Astrocyte of the hippocampus (primary cell): ENCODE results near the gene PSMD13.
"Not testable (repeated sequence)": the region's sequence is repeated elsewhere in the genome, so short reads cannot be mapped to it uniquely, and the experiment has no call there.

Experiments used
- DNase-seq: peaks from one replicate; pipeline ENCODE4 v3.0.0; 2011; ENCODE audit warnings: low read depth, low spot score

Gene PSMD13

DNA sequence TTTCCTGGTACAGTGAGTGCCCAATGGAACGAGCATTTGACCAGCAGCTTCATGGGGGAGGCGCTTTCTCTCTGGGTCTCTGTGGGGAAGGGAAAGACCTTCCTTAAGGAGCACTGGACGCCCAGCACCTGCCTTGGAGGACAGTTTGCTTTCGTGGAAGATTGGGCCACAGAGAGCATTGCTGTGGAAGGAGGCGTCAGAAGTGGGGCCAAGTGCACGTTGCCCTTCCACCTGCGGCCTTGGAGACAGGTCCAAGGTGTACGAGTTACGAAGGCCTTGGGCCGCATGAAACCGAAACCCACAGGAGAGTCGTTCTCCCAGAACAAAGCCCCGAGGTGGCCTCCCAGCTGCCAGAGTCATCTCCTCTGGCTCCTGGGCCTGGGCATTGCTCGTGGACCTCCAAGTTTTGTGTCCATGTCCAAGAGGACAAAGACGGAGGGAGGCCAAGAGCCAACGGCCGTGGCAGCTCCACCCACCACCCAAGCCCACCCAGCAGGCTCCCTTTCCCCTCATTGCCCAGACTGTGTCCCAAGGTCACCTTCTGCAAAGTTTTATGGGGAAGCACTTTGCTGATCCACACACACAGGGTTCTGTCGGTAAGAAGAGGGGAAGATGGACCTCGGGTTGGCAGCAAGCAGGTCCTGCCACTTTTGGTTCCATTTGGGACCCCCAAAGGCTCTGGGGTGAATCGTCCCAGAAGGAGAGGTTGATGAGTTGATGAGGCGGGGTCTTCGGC, 35.6 kb downstream of the PSMD13 start:
- no peak for DNase-seq

DNA sequence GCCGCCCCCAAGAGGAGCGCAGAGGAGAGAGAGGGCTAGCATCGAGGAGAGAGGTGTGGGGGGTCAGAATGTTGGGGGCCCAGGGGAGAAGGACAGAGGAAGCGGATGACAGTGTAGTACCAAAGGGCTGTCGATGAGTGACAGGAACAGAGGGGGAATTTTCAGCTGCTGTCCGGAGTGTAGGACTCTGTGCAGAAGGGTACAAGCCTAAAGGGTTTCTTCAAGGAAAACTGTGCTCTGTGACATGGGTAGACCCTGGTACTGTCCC, 36.1 kb downstream of the PSMD13 start:
- DNase-seq, result no peak

DNA sequence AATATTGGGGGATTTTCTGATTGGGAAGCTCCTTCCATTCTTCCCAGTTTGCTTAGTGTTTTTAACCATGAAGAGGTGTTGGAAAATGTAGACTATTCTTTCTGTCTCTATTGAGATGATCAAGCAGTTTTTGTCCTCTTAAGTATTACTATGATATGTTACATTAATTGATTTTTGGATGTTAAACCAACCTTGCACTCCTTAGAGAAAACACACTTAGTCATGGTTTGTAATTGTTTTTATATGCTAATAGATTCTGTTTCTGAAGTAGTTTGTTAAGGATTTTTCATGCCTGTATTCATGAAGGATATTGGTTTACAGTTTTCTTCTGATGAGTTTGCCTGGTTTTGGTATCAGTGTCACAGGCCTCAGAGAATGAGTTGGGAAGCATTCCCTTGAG, 39.4 kb downstream of the PSMD13 start:
- DNase-seq, result no peak

DNA sequence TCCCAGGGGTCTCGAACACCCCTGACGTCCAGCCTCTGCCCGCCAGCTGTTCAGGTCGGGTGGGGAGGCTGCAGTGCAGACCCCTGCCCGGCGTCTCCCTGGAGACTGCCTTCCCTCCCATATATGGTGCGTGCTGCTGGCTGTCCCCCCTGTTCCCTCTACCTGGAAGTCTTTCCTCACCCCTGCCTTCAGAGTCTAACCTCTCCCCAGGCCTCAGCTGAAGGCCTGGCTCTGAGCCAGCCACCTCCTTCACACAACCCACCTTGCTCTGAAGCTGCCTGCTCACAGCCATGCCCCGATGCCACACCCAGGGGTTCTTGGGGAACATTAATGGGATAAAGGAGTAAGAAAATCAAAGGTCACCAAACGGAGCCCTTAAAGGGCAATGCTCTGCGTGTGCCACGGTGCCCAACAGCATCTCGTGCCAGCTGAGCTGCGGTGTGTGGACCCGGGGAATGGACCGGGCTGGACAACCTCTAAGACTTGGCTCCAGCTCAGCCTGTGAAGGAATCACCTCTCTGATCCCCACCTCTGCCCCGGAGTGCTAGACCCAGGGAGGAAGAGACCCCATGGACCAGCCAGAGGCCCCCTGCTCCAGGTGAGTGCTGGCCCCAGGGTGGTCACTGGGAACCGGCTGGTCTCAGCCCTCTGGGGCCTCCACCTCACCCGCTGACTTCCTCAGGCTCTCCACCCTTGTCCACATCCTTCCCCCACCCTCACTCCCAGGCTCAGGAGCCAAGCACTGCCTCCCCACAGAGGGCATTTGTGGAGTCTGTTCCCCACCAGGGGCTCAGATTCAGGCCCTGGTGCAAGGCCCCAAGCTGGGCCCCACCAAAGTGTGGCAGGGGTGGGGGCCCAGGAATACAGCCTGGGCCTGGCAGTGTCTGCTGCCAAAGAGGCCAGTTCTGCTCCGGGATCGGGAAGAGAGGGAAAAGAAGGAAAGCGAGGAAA, 41.5 kb downstream of the PSMD13 start, which contains the start of gene NLRP6:
Gene NLRP6, plus strand, starts transcription at position 407 of the 951 bp plus-strand sequence. Its CDS starts 163 bp downstream, at position 570.
- no peak for DNase-seq

DNA sequence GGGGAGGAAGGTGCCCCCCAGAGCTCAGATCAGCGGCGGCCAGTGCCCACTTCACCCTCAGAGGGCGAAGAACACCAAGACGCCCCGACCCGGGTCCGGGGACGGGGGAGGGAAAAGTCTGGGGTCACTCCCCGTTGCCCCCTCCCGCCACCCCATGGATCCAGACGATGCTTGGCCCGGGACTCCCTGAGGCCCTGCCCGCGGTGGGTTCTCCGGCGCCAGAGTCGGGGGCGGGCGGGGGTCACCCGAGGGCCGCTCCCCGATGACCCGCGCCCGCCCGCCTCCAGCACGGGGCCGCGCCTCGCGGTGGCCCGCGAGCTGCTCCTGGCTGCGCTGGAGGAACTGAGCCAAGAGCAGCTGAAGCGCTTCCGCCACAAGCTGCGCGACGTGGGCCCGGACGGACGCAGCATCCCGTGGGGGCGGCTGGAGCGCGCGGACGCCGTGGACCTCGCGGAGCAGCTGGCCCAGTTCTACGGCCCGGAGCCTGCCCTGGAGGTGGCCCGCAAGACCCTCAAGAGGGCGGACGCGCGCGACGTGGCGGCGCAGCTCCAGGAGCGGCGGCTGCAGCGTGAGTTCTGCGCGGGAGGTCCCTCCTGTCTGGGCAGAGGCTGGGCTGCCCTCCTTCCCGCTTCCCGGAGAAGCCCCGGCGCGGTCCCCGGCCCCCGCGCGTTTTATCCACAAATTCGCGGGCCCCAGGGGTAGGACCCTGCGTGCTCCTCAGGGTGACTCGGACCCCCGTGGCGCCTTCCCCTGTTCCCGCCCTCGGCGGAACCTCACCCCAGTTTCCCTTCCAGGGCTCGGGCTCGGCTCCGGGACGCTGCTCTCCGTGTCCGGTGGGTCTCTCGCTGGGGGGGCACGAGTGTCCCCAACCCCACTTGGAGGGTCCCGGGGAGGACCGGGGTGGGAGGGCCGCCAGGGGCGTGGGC, 42.5 kb downstream of the PSMD13 start:
- DNase-seq, result no peak

DNA sequence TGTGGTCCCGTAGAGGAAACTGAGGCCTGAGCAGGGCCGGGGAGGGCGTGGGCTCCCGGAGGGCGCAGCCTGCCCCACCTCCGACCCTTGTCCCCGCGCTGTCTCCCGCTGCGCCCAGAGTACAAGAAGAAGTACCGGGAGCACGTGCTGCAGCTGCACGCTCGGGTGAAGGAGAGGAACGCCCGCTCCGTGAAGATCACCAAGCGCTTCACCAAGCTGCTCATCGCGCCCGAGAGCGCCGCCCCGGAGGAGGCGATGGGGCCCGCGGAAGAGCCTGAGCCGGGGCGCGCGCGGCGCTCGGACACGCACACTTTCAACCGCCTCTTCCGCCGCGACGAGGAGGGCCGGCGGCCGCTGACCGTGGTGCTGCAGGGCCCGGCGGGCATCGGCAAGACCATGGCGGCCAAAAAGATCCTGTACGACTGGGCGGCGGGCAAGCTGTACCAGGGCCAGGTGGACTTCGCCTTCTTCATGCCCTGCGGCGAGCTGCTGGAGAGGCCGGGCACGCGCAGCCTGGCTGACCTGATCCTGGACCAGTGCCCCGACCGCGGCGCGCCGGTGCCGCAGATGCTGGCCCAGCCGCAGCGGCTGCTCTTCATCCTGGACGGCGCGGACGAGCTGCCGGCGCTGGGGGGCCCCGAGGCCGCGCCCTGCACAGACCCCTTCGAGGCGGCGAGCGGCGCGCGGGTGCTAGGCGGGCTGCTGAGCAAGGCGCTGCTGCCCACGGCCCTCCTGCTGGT, 43.4 kb downstream of the PSMD13 start:
- peak; percentile 71 for DNase-seq

DNA sequence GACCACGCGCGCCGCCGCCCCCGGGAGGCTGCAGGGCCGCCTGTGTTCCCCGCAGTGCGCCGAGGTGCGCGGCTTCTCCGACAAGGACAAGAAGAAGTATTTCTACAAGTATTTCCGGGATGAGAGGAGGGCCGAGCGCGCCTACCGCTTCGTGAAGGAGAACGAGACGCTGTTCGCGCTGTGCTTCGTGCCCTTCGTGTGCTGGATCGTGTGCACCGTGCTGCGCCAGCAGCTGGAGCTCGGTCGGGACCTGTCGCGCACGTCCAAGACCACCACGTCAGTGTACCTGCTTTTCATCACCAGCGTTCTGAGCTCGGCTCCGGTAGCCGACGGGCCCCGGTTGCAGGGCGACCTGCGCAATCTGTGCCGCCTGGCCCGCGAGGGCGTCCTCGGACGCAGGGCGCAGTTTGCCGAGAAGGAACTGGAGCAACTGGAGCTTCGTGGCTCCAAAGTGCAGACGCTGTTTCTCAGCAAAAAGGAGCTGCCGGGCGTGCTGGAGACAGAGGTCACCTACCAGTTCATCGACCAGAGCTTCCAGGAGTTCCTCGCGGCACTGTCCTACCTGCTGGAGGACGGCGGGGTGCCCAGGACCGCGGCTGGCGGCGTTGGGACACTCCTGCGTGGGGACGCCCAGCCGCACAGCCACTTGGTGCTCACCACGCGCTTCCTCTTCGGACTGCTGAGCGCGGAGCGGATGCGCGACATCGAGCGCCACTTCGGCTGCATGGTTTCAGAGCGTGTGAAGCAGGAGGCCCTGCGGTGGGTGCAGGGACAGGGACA, 44.1 kb downstream of the PSMD13 start:
- no peak for DNase-seq

DNA sequence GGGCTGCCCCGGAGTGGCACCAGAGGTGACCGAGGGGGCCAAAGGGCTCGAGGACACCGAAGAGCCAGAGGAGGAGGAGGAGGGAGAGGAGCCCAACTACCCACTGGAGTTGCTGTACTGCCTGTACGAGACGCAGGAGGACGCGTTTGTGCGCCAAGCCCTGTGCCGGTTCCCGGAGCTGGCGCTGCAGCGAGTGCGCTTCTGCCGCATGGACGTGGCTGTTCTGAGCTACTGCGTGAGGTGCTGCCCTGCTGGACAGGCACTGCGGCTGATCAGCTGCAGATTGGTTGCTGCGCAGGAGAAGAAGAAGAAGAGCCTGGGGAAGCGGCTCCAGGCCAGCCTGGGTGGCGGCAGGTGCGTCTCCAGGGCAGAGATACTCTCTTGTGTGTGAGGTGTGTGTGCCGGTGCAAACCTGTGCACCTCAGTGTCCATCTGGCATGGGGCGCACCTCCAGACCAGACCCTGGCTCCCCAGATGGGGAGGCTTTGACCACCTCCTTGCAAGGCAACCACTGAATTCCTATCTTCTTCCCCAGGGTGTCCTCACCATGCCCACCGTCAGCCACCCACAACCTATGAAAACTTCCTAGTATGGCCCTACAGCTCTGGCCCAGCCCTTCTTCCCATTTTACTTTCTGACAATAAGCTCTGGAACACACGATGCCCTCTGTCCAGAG, 44.8 kb downstream of the PSMD13 start:
- no peak for DNase-seq

DNA sequence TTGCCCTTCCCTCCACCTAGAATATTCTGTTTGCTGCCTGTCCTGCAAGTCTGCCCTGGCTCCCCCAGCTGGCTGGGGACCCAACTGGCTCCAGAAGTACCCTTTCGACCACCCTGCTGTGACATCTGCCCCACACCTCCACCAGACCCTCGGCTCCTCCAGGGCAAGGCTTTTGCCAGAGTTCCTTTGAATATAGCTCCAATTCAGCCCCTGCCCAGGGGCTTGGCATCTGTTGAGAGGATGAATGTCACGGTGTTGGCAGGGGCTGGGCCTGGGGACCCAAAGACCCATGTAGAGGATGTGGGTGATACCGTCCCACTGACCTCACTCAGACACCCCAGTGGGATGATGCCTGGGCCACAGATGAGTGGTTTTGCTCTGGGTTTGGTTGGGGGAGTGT, 45.4 kb downstream of the PSMD13 start:
- DNase-seq, result no peak

DNA sequence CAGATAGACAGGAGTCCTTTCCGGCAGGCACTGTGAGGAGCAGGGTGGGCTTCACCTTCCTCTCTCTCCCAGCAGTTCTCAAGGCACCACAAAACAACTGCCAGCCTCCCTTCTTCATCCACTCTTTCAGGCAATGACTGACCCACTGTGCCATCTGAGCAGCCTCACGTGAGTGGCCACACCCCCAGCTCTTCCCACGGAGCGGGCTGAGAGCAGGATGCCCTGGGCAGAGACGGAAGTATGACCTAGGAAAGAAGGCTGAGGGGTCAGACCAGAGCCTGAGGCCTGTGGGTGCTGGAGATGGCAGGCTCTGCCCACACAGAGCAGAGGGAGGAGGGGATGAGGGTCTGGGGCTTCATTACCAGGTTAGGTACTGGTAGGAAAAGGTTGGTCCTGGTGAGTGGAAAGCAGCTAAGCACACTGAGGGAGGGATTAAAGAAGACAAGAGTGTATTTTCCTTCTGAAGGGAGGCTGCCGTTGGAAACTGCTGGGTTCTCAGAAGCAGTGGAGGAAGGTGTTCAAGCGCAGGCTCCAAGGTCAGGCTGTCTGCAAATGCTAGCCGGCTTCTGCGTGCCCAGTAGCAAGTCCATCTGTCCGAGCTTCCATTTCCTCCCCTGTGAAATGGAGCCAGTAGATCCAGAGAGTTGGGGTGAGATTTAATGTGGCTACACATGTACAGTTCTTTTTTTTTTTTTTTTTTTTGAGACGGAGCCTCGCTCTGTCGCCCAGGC, 46.0 kb downstream of the PSMD13 start:
- no peak for DNase-seq

DNA sequence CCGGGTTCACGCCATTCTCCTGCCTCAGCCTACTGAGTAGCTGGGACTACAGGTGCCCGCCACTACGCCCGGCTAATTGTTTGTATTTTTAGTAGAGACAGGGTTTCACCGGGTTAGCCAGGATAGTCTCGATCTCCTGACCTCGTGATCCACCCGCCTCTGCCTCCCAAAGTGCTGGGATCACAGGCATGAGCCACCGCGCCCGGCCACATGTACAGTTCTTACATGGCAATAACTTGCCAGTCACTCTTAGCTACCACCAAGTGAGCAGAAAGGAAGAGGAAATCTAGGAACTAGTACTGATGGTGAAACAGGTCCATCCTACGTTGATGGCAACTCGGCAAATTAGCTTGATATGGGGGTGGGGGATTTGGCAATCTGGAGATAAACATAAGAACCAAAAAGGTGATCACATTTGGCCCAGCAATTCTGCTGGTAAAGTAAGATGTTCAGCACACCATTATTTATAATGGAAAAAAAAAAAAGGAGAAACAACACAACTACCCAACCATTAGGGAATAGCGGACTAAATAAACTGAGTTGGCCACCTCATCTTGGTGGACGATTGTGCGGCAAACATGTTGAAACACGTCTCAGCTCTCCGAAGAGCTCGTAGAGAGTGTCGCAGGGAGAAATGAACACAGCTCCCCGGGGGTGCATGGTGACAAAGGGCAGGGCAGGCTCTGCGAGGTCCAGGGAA, 46.8 kb downstream of the PSMD13 start:
- DNase-seq, result no peak

DNA sequence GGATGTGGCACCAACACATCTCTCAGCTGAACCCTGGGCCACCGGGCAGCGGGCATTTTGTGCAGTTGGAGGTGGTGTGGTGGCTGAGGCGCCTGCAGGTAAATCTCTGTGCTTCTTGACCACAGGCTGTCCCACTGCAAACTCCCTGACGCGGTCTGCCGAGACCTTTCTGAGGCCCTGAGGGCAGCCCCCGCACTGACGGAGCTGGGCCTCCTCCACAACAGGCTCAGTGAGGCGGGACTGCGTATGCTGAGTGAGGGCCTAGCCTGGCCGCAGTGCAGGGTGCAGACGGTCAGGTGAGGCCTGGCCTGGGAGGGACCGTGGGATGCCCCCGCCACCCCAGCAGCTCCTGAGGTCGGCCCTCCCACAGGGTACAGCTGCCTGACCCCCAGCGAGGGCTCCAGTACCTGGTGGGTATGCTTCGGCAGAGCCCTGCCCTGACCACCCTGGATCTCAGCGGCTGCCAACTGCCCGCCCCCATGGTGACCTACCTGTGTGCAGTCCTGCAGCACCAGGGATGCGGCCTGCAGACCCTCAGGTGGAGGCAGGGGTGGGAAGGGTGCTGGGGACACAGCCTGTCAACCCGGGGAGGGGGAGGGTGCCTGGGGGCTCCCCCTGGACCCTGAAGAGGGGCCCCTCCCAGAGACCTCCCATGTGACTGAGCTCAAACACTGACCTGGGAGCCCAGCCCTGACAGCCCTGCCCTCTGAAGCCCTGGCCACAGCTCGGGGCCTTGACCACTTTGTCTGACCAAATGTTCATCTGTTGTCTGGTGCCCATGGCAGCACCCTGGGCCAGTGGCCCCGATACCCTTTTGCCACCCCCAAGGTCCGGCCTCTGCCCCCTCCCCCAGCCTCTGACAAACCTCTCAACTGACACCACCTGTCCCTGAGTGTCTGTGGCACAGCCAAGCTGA, 47.6 kb downstream of the PSMD13 start:
- DNase-seq, result no peak

DNA sequence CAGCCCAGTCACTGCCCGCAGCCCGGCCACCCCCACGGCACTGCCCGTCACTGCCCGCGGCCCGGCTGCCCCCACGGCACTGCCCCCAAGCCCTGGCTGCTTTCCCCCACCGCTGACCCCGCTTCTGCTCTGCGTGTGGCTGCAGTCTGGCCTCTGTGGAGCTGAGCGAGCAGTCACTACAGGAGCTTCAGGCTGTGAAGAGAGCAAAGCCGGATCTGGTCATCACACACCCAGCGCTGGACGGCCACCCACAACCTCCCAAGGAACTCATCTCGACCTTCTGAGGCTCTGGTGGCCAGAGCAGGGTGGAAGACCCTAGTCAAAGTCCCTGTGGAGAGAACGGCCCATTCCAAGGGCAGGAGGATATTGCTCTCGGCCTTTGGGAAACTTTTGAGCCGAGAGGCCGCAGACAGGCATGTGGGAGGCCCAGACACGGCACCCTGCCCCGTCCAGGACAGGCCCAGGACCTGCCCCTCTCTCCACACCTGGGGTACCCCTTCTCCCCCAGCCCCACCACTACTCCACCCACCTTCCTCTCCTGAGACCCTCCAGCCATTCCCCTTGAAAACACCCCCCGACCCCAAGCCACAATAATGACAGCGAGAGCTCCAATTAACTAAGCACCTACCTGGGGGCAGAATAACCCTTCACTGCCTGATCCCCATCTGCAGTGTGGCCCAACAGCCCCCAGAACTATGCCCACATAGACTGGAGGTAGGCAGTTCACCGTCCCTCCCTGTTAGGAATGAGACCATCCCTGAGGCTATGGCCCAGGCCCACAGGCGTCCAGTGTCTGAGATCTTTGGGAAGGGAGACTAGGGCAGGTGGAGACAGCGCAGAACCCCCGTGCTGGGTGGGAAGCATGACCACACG, 48.5 kb downstream of the PSMD13 start:
- no peak for DNase-seq

DNA sequence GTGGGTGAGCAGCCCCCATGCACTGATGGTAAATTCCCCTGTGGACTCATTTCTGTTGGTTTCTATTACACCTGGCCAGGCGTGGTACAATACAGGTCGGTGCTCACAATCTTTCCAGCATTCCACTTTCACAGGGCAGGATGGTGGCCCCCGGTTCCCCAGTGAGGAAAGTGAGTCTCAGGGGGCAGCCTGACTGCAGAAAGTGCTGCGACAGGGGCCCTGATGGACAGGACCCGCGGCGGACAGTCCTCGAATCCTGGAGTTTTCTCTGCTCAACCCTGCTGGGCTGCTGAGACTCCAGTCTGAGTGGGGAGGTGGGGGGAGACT, 49.1 kb downstream of the PSMD13 start:
- no peak for DNase-seq

DNA sequence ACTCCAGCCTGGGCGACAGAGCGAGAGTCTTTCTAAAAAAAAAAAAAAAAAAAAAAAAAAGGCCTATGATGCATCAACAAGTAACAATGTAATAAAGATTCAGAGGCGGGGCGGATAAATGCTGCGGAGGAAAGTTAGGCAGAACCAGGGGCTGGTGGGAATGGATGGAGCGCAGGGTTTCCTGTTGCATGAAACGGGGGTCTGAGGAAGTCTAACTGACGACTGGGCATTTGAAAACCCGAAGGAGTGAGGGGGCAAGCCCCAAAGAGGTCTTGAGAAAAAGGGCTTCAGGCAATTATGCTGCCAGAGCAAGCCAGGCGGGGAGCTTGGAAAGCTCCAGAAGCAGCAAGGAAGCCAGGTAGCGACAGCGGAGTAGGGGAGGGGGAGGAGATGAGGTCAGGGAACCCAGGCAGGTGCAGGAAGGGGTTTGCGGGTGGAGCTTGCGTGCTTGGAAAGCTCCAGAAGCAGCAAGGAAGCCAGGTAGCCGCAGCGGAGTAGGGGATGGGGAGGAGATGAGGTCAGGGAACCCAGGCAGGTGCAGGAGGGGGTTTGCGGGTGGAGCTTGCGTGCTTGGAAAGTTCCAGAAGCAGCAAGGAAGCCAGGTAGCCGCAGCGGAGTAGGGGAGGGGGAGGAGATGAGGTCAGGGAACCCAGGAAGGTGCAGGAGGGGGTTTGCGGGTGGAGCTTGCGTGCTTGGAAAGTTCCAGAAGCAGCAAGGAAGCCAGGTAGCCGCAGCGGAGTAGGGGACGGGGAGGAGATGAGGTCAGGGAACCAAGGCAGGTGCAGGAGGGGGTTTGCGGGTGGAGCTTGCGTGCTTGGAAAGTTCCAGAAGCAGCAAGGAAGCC, 50.4 kb downstream of the PSMD13 start:
- not testable (repeated sequence) for DNase-seq
